HEK293 (cell line): ENCODE results near the gene CCP110.

Experiments
- CTCF ChIA-PET: fragments of 350-600 bp; formaldehyde crosslinking; extraction: SDS; loops from one replicate; lab custom pipeline; 2021; ENCODE audit warnings: antibody characterized with exemption; lab: Yijun Ruan, JAX
- POLR2A ChIA-PET: fragments of 300-600 bp; formaldehyde crosslinking; extraction: SDS; loops from one replicate; lab custom pipeline; 2020; ENCODE audit warnings: antibody characterized with exemption, inconsistent platforms; lab: Yijun Ruan, JAX
- H3K27ac ChIP-seq: fragments of 200-500 bp; sonication (Bioruptor generic); 2 replicates; pipeline ENCODE4 v1.5.1; 2014; ENCODE audit warnings: low read depth, low read length, control low read depth, inconsistent platforms; ENCODE audit errors: extremely low read depth
- H3K36me3 ChIP-seq, 2 experiments: fragments of 200-500 bp in 1 of 2; sonication (Bioruptor generic) in 1 of 2; 1 replicate in 1 of 2; 2 replicates in 1 of 2; pipeline ENCODE4 v1.5.1; 2014 to 2017; ENCODE audit warnings: inconsistent platforms in 2 of 2, low read length in 2 of 2; ENCODE audit not compliant: control insufficient read depth in 2 of 2, insufficient read depth in 1 of 2
- H3K4me1 ChIP-seq: fragments of 200-500 bp; sonication (Bioruptor generic); 2 replicates; pipeline ENCODE4 v1.5.1; 2014; ENCODE audit warnings: mild to moderate bottlenecking, low read length, inconsistent platforms; ENCODE audit not compliant: control insufficient read depth, insufficient read depth
- H3K4me3 ChIP-seq: 2 replicates; pipeline ENCODE4 v1.5.1; 2011; ENCODE audit warnings: low read depth, mild to moderate bottlenecking, control low read depth, low read length, moderate library complexity
- H3K9me3 ChIP-seq: fragments of 200-500 bp; sonication (Bioruptor generic); 2 replicates; pipeline ENCODE4 v1.5.1; 2014; ENCODE audit warnings: low read depth, low read length, inconsistent platforms; ENCODE audit not compliant: control insufficient read depth, insufficient read depth
- KLF1 ChIP-seq: fragments of 450-650 bp; formaldehyde crosslinking; IDR thresholded peaks from 2 replicates; pipeline ENCODE4 v1.5.1; 2016; ENCODE audit warnings: missing biosample characterization, missing genetic modification characterization
- KLF10 ChIP-seq: fragments of 450-650 bp; IDR thresholded peaks from 2 replicates; pipeline ENCODE4 v1.5.1; 2018; ENCODE audit warnings: missing biosample characterization, mild to moderate bottlenecking, missing genetic modification characterization
- SCRT2 ChIP-seq: fragments of 450-650 bp; formaldehyde crosslinking; IDR thresholded peaks from 2 replicates; pipeline ENCODE4 v1.5.1; 2016; ENCODE audit warnings: missing biosample characterization, missing genetic modification characterization
- TRIM28 ChIP-seq: IDR thresholded peaks from 2 replicates; pipeline ENCODE4 v1.6.1; 2011; ENCODE audit warnings: low read length, control low read depth, borderline replicate concordance
- ZBTB17 ChIP-seq: fragments of 450-650 bp; formaldehyde crosslinking; IDR thresholded peaks from 2 replicates; pipeline ENCODE4 v1.5.1; 2016; ENCODE audit warnings: missing biosample characterization, missing genetic modification characterization
- ZNF121 ChIP-seq: fragments of 450-650 bp; formaldehyde crosslinking; IDR thresholded peaks from 2 replicates; pipeline ENCODE4 v1.5.1; 2016; ENCODE audit warnings: missing biosample characterization, missing genetic modification characterization
- ZNF2 ChIP-seq: fragments of 450-650 bp; formaldehyde crosslinking; IDR thresholded peaks from 2 replicates; pipeline ENCODE4 v1.5.1; 2016; ENCODE audit warnings: missing biosample characterization, missing genetic modification characterization
- ZNF341 ChIP-seq: fragments of 450-650 bp; formaldehyde crosslinking; IDR thresholded peaks from 2 replicates; pipeline ENCODE4; 2016; ENCODE audit warnings: low read depth, missing biosample characterization, missing genetic modification characterization
- ZNF654 ChIP-seq: fragments of 450-650 bp; formaldehyde crosslinking; IDR thresholded peaks from 2 replicates; pipeline ENCODE4 v1.5.1; 2016; ENCODE audit warnings: low read depth, missing biosample characterization, missing genetic modification characterization
- ZNF776 ChIP-seq: fragments of 450-650 bp; formaldehyde crosslinking; IDR thresholded peaks from 2 replicates; pipeline ENCODE4 v1.5.0; 2017; ENCODE audit warnings: missing biosample characterization, missing genetic modification characterization, borderline replicate concordance
- ZSCAN30 ChIP-seq: fragments of 450-650 bp; IDR thresholded peaks from 2 replicates; pipeline ENCODE4 v1.5.1; 2018; ENCODE audit warnings: missing biosample characterization, mild to moderate bottlenecking, missing genetic modification characterization, moderate library complexity
- TF ChIP-seq, protein P1 (sequence below): fragments of 450-650 bp; formaldehyde crosslinking; IDR thresholded peaks from 2 replicates; pipeline ENCODE4 v1.5.1; 2017; ENCODE audit warnings: missing biosample characterization, missing genetic modification characterization
- TF ChIP-seq, protein P2 (sequence below): fragments of 450-650 bp; formaldehyde crosslinking; IDR thresholded peaks from 2 replicates; pipeline ENCODE4 v1.5.1; 2016; ENCODE audit warnings: missing biosample characterization, missing genetic modification characterization

The CCP110 gene

DNA sequence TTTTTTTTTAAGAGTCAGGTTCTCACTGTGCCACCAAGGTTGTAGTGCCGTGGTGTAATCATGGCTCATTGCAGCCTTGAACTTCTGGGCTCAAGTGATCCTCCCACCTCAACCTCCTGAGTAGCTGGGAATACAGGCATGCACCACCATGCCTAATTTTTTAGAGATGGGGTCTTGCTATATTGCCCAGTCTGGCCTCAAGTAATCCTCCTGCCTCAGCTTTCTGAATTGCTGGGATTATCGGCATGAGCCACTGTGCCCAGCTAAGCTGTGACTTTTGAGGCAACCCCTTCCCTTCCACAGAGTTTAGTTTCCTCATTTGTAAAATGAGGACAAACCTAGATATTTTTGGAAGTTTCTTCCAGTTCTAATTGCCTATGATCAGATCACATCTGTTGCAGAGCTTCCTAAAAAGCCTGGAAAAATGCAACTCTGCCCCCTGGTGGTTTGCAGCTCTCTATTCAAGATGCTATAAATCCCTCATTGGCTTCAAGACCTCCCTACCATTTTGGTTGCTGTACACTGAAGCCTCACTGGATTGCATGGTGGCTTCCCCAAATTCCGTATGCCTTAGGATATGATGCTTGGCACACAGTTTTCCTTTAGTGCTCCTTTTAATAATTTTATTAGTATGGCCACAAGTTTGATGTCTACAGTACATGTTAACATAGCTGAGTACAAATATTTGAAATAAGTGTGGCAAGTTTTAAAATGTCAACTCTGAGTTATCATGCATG lies 21.2 kb upstream of the CCP110 start:
- H3K4me3 ChIP-seq = no peak overlapping the region
- no peak overlapping the region for H3K27ac ChIP-seq
- CTCF ChIA-PET = interaction anchor here (0.6 to 3.4 kb wide), 26 partner anchors 9 to 417 kb away, joined by 3 to 49 read pairs (median 3); partner anchors contain the start of gene CCP110
- H3K36me3 ChIP-seq = peaks cover 28 to 82% of the 10 kb centered on the region in 2 experiments
- H3K9me3 ChIP-seq = no peaks in the 10 kb centered on the region
- H3K4me1 ChIP-seq = no peaks in the 10 kb centered on the region
- TF ChIP-seq, protein P1, sequence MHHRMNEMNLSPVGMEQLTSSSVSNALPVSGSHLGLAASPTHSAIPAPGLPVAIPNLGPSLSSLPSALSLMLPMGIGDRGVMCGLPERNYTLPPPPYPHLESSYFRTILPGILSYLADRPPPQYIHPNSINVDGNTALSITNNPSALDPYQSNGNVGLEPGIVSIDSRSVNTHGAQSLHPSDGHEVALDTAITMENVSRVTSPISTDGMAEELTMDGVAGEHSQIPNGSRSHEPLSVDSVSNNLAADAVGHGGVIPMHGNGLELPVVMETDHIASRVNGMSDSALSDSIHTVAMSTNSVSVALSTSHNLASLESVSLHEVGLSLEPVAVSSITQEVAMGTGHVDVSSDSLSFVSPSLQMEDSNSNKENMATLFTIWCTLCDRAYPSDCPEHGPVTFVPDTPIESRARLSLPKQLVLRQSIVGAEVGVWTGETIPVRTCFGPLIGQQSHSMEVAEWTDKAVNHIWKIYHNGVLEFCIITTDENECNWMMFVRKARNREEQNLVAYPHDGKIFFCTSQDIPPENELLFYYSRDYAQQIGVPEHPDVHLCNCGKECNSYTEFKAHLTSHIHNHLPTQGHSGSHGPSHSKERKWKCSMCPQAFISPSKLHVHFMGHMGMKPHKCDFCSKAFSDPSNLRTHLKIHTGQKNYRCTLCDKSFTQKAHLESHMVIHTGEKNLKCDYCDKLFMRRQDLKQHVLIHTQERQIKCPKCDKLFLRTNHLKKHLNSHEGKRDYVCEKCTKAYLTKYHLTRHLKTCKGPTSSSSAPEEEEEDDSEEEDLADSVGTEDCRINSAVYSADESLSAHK (tag by site-specific recombination) = peak; percentile 56; the same call in 1 of the 2 replicates
- peak; percentile 66 for TF ChIP-seq ZNF654 (tag by site-specific recombination)
- peak; percentile 20; the same call in 1 of the 2 replicates for TF ChIP-seq ZSCAN30
- TF ChIP-seq ZBTB17 (tag by site-specific recombination) = no peak
- TF ChIP-seq, protein P2, sequence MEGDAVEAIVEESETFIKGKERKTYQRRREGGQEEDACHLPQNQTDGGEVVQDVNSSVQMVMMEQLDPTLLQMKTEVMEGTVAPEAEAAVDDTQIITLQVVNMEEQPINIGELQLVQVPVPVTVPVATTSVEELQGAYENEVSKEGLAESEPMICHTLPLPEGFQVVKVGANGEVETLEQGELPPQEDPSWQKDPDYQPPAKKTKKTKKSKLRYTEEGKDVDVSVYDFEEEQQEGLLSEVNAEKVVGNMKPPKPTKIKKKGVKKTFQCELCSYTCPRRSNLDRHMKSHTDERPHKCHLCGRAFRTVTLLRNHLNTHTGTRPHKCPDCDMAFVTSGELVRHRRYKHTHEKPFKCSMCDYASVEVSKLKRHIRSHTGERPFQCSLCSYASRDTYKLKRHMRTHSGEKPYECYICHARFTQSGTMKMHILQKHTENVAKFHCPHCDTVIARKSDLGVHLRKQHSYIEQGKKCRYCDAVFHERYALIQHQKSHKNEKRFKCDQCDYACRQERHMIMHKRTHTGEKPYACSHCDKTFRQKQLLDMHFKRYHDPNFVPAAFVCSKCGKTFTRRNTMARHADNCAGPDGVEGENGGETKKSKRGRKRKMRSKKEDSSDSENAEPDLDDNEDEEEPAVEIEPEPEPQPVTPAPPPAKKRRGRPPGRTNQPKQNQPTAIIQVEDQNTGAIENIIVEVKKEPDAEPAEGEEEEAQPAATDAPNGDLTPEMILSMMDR = peak; percentile 35; the same call in 1 of the 2 replicates
- peak; percentile 28; the same call in 1 of the 2 replicates for TF ChIP-seq ZNF2
- peak; percentile 86 for TF ChIP-seq SCRT2 (tag by site-specific recombination)
- TF ChIP-seq ZNF121 = peak; percentile 99
- no peak for TF ChIP-seq KLF10 (tag by site-specific recombination)
- TF ChIP-seq, all 188 proteins: peak for 7
- POLR2A ChIA-PET = interaction anchor here (1.3 kb wide), 1 partner anchor 417 kb away, joined by 3 read pairs; no protein-coding TSS in a partner anchor

- no peak overlapping the region for H3K27ac ChIP-seq
- H3K9me3 ChIP-seq = no peaks in the 10 kb centered on the region
- CTCF ChIA-PET = interaction anchor here (0.6 to 3.4 kb wide), 16 partner anchors 9 to 418 kb away, joined by 3 to 49 read pairs (median 10); no protein-coding TSS in a partner anchor
- TF ChIP-seq TRIM28 (no peak), ZNF341 (tag by site-specific recombination) (no peak), ZNF776 (tag by site-specific recombination) (no peak), KLF1 (tag by site-specific recombination) (no peak)
- TF ChIP-seq, protein P2 = no peak
- peaks cover 28 to 90% of the 10 kb centered on the region in 2 experiments for H3K36me3 ChIP-seq
- POLR2A ChIA-PET = no interaction called here
- H3K4me1 ChIP-seq = no peaks in the 10 kb centered on the region
- H3K4me3 ChIP-seq = no peak overlapping the region
Measured at GRCh38 chr16:19503461-19504075, 20.2 kb upstream of the CCP110 start.
